Epithelial cell of esophagus (primary cell): ENCODE results near the gene SLC66A3.

Experiments used
- DNase-seq: peaks from one replicate; pipeline ENCODE4 v3.0.0; 2010; ENCODE audit warnings: low read depth
- H3K4me3 ChIP-seq: 2 replicates; pipeline ENCODE4 v1.5.1; 2011; ENCODE audit warnings: mild to moderate bottlenecking, low read length, control low read depth
- CTCF ChIP-seq: IDR thresholded peaks from 2 replicates; pipeline ENCODE4 v1.5.1; 2011; ENCODE audit warnings: low read depth, mild to moderate bottlenecking, low read length, control low read depth, inconsistent platforms; ENCODE audit not compliant: insufficient read depth; ENCODE audit errors: missing control alignments

The SLC66A3 gene

GRCh38 chr2:11155381-11156035 lies at the start of gene SLC66A3:
Gene SLC66A3 (plus strand): TSS chr2:11155467. CDS start chr2:11155547, 80 bp downstream.
- no peak for TF ChIP-seq CTCF
- DNase-seq: peak; percentile 90

GRCh38 chr2:11109002-11109401 lies 46.3 kb upstream of the SLC66A3 start:
- no peak for TF ChIP-seq CTCF
- no peak for DNase-seq
- H3K4me3 ChIP-seq: no peak overlapping the region

More at GRCh38 chr2:11155381-11156035, at the start of gene SLC66A3:
- peak within 1 kb of the TSS; percentile 54 for H3K4me3 ChIP-seq

GRCh38 chr2:11112870-11113428 lies 42.3 kb upstream of the SLC66A3 start:
- no peak for DNase-seq
- H3K4me3 ChIP-seq: no peak overlapping the region
- no peak for TF ChIP-seq CTCF

GRCh38 chr2:11117776-11118175 lies 37.5 kb upstream of the SLC66A3 start:
- TF ChIP-seq CTCF: no peak
- no peak for DNase-seq
- no peak overlapping the region for H3K4me3 ChIP-seq

- no peak for TF ChIP-seq CTCF
- H3K4me3 ChIP-seq: no peak overlapping the region
- no peak for DNase-seq
These were observed 36.5 kb upstream of the SLC66A3 start for GRCh38 chr2:11118761-11119160.

GRCh38 chr2:11121099-11121822 lies 34.0 kb upstream of the SLC66A3 start:
- peak; percentile 13 for DNase-seq
- TF ChIP-seq CTCF: no peak
- H3K4me3 ChIP-seq: no peak overlapping the region

GRCh38 chr2:11121823-11122155 lies 33.5 kb upstream of the SLC66A3 start:
- TF ChIP-seq CTCF: no peak
- DNase-seq: no peak
- H3K4me3 ChIP-seq: no peak overlapping the region
